WTC11 (cell line): ENCODE data around the gene SDS.

Experiments
- ATF3 ChIP-seq: sonication (generic); formaldehyde crosslinking; conservative IDR thresholded peaks from 2 replicates; pipeline ENCODE4 v1.8.1; 2022; ENCODE audit warnings: mild to moderate bottlenecking, missing genetic modification reagents
- E2F1 ChIP-seq: sonication (generic); formaldehyde crosslinking; IDR thresholded peaks from 2 replicates; pipeline ENCODE4 v1.8.0; 2022; ENCODE audit warnings: mild to moderate bottlenecking, missing genetic modification reagents
- E2F4 ChIP-seq: sonication (generic); formaldehyde crosslinking; IDR thresholded peaks from 2 replicates; pipeline ENCODE4 v1.8.1; 2022; ENCODE audit warnings: low read depth, mild to moderate bottlenecking, moderate library complexity, missing genetic modification reagents, borderline replicate concordance
- FOXK1 ChIP-seq: sonication (generic); formaldehyde crosslinking; IDR thresholded peaks from 2 replicates; pipeline ENCODE4 v1.8.0; 2022; ENCODE audit warnings: mild to moderate bottlenecking, moderate library complexity, missing genetic modification reagents
- MXD4 ChIP-seq: fragments of 250-450 bp; sonication (Bioruptor Pico); IDR thresholded peaks from 2 replicates; pipeline ENCODE4 v1.8.0; 2021; ENCODE audit warnings: mild to moderate bottlenecking, moderate library complexity, borderline replicate concordance
- TCF7 ChIP-seq: sonication (generic); formaldehyde crosslinking; IDR thresholded peaks from 2 replicates; pipeline ENCODE4 v1.8.0; 2022; ENCODE audit warnings: mild to moderate bottlenecking, low read depth, missing genetic modification reagents, moderate library complexity
- ZNF317 ChIP-seq: sonication (generic); formaldehyde crosslinking; IDR thresholded peaks from 2 replicates; pipeline ENCODE4 v1.8.1; 2023; ENCODE audit warnings: low read depth, mild to moderate bottlenecking, moderate library complexity, missing genetic modification reagents, borderline replicate concordance
- TF ChIP-seq, protein P1 (sequence below): fragments of 200-600 bp; IDR thresholded peaks from 2 replicates; pipeline ENCODE4 v1.8.0; 2022; ENCODE audit warnings: antibody characterized with exemption

DNA sequence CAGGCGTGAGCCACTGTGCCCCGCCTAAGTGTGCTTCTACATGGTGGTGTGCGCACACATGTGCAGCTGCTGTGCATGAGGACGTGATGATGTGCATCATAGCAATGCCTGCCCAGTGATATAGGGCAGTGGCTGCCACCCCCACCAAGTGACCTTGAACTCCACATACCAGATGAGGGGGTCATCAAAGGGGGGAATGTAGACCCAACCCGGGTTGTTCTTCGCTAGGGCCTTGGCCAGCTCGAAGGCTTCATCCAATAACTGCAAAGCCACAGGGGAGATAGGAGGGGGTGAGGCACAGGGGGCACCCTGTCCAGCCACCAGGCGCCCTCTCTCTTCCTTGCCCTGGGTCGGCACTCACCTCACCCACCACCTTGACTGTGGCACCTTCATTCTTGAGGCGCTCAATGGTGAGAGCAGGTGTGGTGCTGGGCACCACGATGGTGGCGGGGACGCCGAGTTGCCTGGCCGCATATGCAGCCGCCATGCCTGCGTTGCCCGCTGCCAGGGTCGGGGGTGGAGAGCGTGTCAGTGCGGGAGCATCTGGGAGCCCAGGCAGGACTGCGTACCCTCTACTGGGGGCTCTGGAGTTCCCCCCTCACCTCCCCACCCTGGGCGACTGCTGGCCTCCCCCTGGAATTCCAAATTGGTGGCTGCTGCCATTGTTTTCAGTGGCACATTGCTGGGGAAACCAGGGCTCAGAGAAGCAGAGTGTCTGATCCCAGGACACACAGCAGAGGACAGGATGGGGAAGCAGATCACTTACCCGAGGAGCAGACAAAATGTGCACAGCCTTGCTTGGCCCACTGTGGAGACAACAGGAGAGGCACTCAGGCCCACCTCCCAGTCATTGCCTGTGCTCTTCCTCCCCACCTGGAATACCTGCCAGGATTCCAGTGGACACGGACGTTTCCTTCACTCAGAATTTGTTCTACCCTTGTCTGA, 5.1 kb downstream of the SDS start:
- TF ChIP-seq E2F4 (CRISPR knock-in tag) (no peak), TCF7 (CRISPR knock-in tag) (no peak), ATF3 (no peak), E2F1 (CRISPR knock-in tag) (no peak), MXD4 (CRISPR knock-in tag) (no peak), ZNF317 (CRISPR knock-in tag) (no peak), FOXK1 (no peak)
- TF ChIP-seq, protein P1, sequence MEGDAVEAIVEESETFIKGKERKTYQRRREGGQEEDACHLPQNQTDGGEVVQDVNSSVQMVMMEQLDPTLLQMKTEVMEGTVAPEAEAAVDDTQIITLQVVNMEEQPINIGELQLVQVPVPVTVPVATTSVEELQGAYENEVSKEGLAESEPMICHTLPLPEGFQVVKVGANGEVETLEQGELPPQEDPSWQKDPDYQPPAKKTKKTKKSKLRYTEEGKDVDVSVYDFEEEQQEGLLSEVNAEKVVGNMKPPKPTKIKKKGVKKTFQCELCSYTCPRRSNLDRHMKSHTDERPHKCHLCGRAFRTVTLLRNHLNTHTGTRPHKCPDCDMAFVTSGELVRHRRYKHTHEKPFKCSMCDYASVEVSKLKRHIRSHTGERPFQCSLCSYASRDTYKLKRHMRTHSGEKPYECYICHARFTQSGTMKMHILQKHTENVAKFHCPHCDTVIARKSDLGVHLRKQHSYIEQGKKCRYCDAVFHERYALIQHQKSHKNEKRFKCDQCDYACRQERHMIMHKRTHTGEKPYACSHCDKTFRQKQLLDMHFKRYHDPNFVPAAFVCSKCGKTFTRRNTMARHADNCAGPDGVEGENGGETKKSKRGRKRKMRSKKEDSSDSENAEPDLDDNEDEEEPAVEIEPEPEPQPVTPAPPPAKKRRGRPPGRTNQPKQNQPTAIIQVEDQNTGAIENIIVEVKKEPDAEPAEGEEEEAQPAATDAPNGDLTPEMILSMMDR, result no peak
